Neural progenitor cell (in vitro differentiated cells): ENCODE data around the gene LRP1-AS. TPM values are rescaled to one million over a fixed set of nuclear protein-coding genes. Genes with fewer than 3 reads are reported as not detected.

Source experiments
- DNase-seq: peaks from one replicate; pipeline ENCODE4 v3.0.0-alpha.2; 2016; ENCODE audit warnings: low spot score
- H2AFZ ChIP-seq: fragments of 200-600 bp; sonication (generic); replicated peaks from 2 replicates; pipeline ENCODE4 v1.6.1; 2016; ENCODE audit warnings: antibody characterized with exemption
- H3F3A ChIP-seq: fragments of 200-600 bp; sonication (generic); 2 replicates; pipeline ENCODE4 v1.6.1; 2016; ENCODE audit warnings: antibody characterized with exemption, low read depth
- H3K27ac ChIP-seq: fragments of 200-600 bp; sonication (generic); 2 replicates; pipeline ENCODE4 v1.5.1; 2016; ENCODE audit warnings: mild to moderate bottlenecking
- H3K27me3 ChIP-seq: fragments of 200-600 bp; sonication (generic); 2 replicates; pipeline ENCODE4 v1.6.1; 2016; ENCODE audit warnings: mild to moderate bottlenecking, moderate library complexity
- H3K36me3 ChIP-seq: fragments of 200-600 bp; sonication (generic); 2 replicates; pipeline ENCODE4 v1.5.1; 2016
- H3K4me1 ChIP-seq: fragments of 200-600 bp; sonication (generic); 2 replicates; pipeline ENCODE4 v1.6.1; 2016; ENCODE audit warnings: mixed run types
- H3K4me2 ChIP-seq: fragments of 200-600 bp; sonication (generic); 2 replicates; pipeline ENCODE4 v1.6.1; 2016
- H3K4me3 ChIP-seq: fragments of 200-600 bp; sonication (generic); 2 replicates; pipeline ENCODE4 v1.5.1; 2016
- H3K79me2 ChIP-seq: fragments of 200-600 bp; sonication (generic); 2 replicates; pipeline ENCODE4 v1.6.1; 2016; ENCODE audit warnings: low read depth
- H3K9ac ChIP-seq: fragments of 200-600 bp; sonication (generic); 2 replicates; pipeline ENCODE4 v1.6.1; 2016
- H3K9me3 ChIP-seq: fragments of 200-600 bp; sonication (generic); 2 replicates; pipeline ENCODE4 v1.5.1; 2016; ENCODE audit warnings: low read depth
- H4K20me1 ChIP-seq: fragments of 200-600 bp; sonication (generic); 2 replicates; pipeline ENCODE4 v1.6.1; 2016; ENCODE audit warnings: low read depth
- H3K27ac Mint-ChIP-seq: 3 replicates; pipeline ENCODE4 v1.8.0; 2021; ENCODE audit warnings: mixed read lengths
- H3K27me3 Mint-ChIP-seq: 2 replicates; pipeline ENCODE4 v1.8.0; 2022; ENCODE audit warnings: low read depth, mild to moderate bottlenecking, inconsistent platforms, moderate library complexity, mixed read lengths; ENCODE audit not compliant: insufficient read depth
- H3K36me3 Mint-ChIP-seq: 3 replicates; pipeline ENCODE4 v1.8.0; 2021; ENCODE audit warnings: mixed read lengths
- H3K4me1 Mint-ChIP-seq: 3 replicates; pipeline ENCODE4 v1.8.0; 2021; ENCODE audit warnings: mixed read lengths
- H3K4me3 Mint-ChIP-seq: 3 replicates; pipeline ENCODE4 v1.8.0; 2021; ENCODE audit warnings: mild to moderate bottlenecking, moderate library complexity, mixed read lengths
- H3K9me3 Mint-ChIP-seq: 3 replicates; pipeline ENCODE4 v1.8.0; 2020; ENCODE audit warnings: mixed read lengths
- CTCF ChIP-seq: fragments of 200-600 bp; sonication (generic); IDR thresholded peaks from 2 replicates; pipeline ENCODE4 v1.5.1; 2017; ENCODE audit warnings: antibody characterized with exemption, mild to moderate bottlenecking
- EZH2 ChIP-seq: fragments of 200-600 bp; sonication (generic); IDR thresholded peaks from 2 replicates; pipeline ENCODE4 v1.6.1; 2017; ENCODE audit warnings: antibody characterized with exemption, mild to moderate bottlenecking, moderate library complexity
- EZH2phosphoT487 ChIP-seq: fragments of 200-600 bp; sonication (generic); IDR thresholded peaks from 2 replicates; pipeline ENCODE4 v1.6.1; 2017; ENCODE audit warnings: antibody characterized with exemption
- total RNA-seq: library from RNA; depleted of rRNA; stranded (reverse); fragments of >200 nt; gene quantifications from 2 replicates; pipeline ENCODE4 v1.2.3, GENCODE V29; 2015; ENCODE audit warnings: low replicate concordance

LRP1-AS gene
- total RNA-seq, 1 donor from 2014 or later, result not detected

DNA sequence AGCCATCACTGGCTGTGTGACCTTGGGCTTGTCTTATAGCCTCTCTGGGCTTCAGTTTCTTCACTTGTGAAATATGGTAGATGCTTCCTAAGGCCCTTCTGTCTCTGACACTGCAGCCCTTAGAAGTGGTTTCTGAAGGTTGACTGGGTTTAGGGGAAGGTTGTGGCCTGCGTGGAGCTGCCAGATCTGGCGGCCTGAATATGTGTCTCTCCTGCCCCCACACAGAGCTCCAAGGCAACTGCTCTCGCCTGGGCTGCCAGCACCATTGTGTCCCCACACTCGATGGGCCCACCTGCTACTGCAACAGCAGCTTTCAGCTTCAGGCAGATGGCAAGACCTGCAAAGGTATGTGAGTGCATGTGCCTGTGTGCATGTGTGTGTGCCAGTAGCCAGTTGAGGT lies 4.0 kb downstream of the LRP1-AS start:
- peaks cover 52% of the 10 kb centered on the region for H4K20me1 ChIP-seq
- no peak for TF ChIP-seq CTCF
- TF ChIP-seq EZH2phosphoT487, result no peak
- no peak for TF ChIP-seq EZH2
- no peak for DNase-seq
- H3K27ac Mint-ChIP-seq, result no peak overlapping the region
- no peak overlapping the region for H3K4me3 ChIP-seq
- no peaks in the 10 kb centered on the region for H3K4me1 ChIP-seq
- no peaks in the 10 kb centered on the region for H3K27me3 Mint-ChIP-seq
- H3K4me3 Mint-ChIP-seq, result no peak overlapping the region
- no peak overlapping the region for H3K4me2 ChIP-seq
- H3K4me1 Mint-ChIP-seq, result peaks cover 46% of the 10 kb centered on the region
- no peak overlapping the region for H3K27ac ChIP-seq
- no peaks in the 10 kb centered on the region for H3K36me3 ChIP-seq
- no peak overlapping the region for H3K9ac ChIP-seq
- no peaks in the 10 kb centered on the region for H3K9me3 ChIP-seq
- peaks cover 33% of the 10 kb centered on the region for H3K36me3 Mint-ChIP-seq
- no peaks in the 10 kb centered on the region for H3K79me2 ChIP-seq
- H3K27me3 ChIP-seq, result no peaks in the 10 kb centered on the region
- H3F3A ChIP-seq, result no peaks in the 10 kb centered on the region
- no peak overlapping the region for H2AFZ ChIP-seq
- no peaks in the 10 kb centered on the region for H3K9me3 Mint-ChIP-seq

GRCh38 chr12:57142727-57143126 lies 4.7 kb downstream of the LRP1-AS start:
- H3K4me3 ChIP-seq, result no peak overlapping the region
- no peak overlapping the region for H3K27ac ChIP-seq
- peak overlapping the region; percentile 74 for H3K27ac Mint-ChIP-seq
- H3K79me2 ChIP-seq, result peaks cover 3% of the 10 kb centered on the region
- peaks cover 33% of the 10 kb centered on the region for H3K36me3 Mint-ChIP-seq
- no peak overlapping the region for H2AFZ ChIP-seq
- H4K20me1 ChIP-seq, result peaks cover 52% of the 10 kb centered on the region
- H3F3A ChIP-seq, result no peaks in the 10 kb centered on the region
- H3K9ac ChIP-seq, result no peak overlapping the region
- H3K9me3 Mint-ChIP-seq, result no peaks in the 10 kb centered on the region
- no peaks in the 10 kb centered on the region for H3K4me1 ChIP-seq
- no peak overlapping the region for H3K4me2 ChIP-seq
- no peak overlapping the region for H3K4me3 Mint-ChIP-seq
- no peak for TF ChIP-seq EZH2phosphoT487
- TF ChIP-seq CTCF, result no peak
- TF ChIP-seq EZH2, result no peak
- H3K4me1 Mint-ChIP-seq, result peaks cover 45% of the 10 kb centered on the region
- DNase-seq, result no peak
- H3K27me3 ChIP-seq, result no peaks in the 10 kb centered on the region
- no peaks in the 10 kb centered on the region for H3K9me3 ChIP-seq
- H3K27me3 Mint-ChIP-seq, result no peaks in the 10 kb centered on the region
- no peaks in the 10 kb centered on the region for H3K36me3 ChIP-seq

DNA sequence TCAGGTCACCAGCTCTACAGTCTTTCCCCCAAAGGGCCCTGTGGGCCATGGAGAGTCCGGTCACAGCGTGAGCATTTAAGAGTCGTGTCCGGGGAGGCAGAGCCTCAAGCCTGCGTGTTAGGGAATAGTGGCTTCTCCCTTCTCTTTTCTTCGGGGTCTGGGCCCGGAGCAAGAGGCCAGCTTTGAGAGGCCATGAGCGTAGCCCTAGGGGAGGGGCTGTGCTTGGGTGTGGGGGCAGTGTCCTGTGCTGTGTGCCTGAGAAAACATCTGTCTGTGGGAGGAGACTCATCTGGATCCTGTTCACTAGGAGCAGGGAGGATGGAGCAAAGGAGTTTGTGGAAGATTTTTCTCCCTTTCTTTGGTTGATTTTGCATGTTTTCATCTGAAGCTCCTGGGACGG lies 5.3 kb downstream of the LRP1-AS start:
- H3K27me3 Mint-ChIP-seq, result no peaks in the 10 kb centered on the region
- H3K27ac Mint-ChIP-seq, result peak overlapping the region; percentile 74
- peaks cover 52% of the 10 kb centered on the region for H4K20me1 ChIP-seq
- no peak overlapping the region for H2AFZ ChIP-seq
- H3K9ac ChIP-seq, result no peak overlapping the region
- H3K36me3 Mint-ChIP-seq, result peaks cover 33% of the 10 kb centered on the region
- no peak overlapping the region for H3K4me3 ChIP-seq
- H3K4me1 Mint-ChIP-seq, result peaks cover 39% of the 10 kb centered on the region
- H3K79me2 ChIP-seq, result peaks cover 9% of the 10 kb centered on the region
- H3F3A ChIP-seq, result no peaks in the 10 kb centered on the region
- no peaks in the 10 kb centered on the region for H3K9me3 ChIP-seq
- H3K36me3 ChIP-seq, result no peaks in the 10 kb centered on the region
- H3K4me2 ChIP-seq, result no peak overlapping the region
- H3K27ac ChIP-seq, result no peak overlapping the region
- no peak for DNase-seq
- no peak overlapping the region for H3K4me3 Mint-ChIP-seq
- H3K4me1 ChIP-seq, result no peaks in the 10 kb centered on the region
- no peaks in the 10 kb centered on the region for H3K27me3 ChIP-seq
- no peaks in the 10 kb centered on the region for H3K9me3 Mint-ChIP-seq
- TF ChIP-seq EZH2phosphoT487, result no peak
- TF ChIP-seq EZH2, result no peak
- TF ChIP-seq CTCF, result no peak

GRCh38 chr12:57141249-57141648 lies 6.2 kb downstream of the LRP1-AS start:
- Mint-ChIP-seq H3K27ac (no peak overlapping the region), H3K27me3 (no peaks in the 10 kb centered on the region), H3K4me3 (no peak overlapping the region), H3K36me3 (peaks cover 33% of the 10 kb centered on the region), H3K4me1 (peaks cover 41% of the 10 kb centered on the region), H3K9me3 (no peaks in the 10 kb centered on the region)
- H3K79me2 ChIP-seq, result peaks cover 18% of the 10 kb centered on the region
- no peak overlapping the region for H3K9ac ChIP-seq
- no peaks in the 10 kb centered on the region for H3K27me3 ChIP-seq
- TF ChIP-seq EZH2 (no peak), CTCF (no peak), EZH2phosphoT487 (no peak)
- H3K9me3 ChIP-seq, result no peaks in the 10 kb centered on the region
- H2AFZ ChIP-seq, result no peak overlapping the region
- H3K27ac ChIP-seq, result no peak overlapping the region
- H3K36me3 ChIP-seq, result no peaks in the 10 kb centered on the region
- H4K20me1 ChIP-seq, result peaks cover 53% of the 10 kb centered on the region
- H3K4me3 ChIP-seq, result no peak overlapping the region
- no peaks in the 10 kb centered on the region for H3F3A ChIP-seq
- peaks cover 2% of the 10 kb centered on the region for H3K4me1 ChIP-seq
- no peak overlapping the region for H3K4me2 ChIP-seq
- DNase-seq, result no peak
